LNCAP (cell line): Measurements from ENCODE around the gene CDX1.

Source experiments
- CTCF ChIP-seq: fragments of 450-650 bp; IDR thresholded peaks from 2 replicates; pipeline ENCODE4 v1.5.1; 2017; ENCODE audit warnings: mild to moderate bottlenecking

CDX1 gene

GRCh38 chr5:150210644-150211043, 44.1 kb downstream of the CDX1 start:
- no peak for TF ChIP-seq CTCF

GRCh38 chr5:150211156-150212030, 44.8 kb downstream of the CDX1 start:
- TF ChIP-seq CTCF: no peak

GRCh38 chr5:150213530-150213929, 47.0 kb downstream of the CDX1 start:
- no peak for TF ChIP-seq CTCF

DNA sequence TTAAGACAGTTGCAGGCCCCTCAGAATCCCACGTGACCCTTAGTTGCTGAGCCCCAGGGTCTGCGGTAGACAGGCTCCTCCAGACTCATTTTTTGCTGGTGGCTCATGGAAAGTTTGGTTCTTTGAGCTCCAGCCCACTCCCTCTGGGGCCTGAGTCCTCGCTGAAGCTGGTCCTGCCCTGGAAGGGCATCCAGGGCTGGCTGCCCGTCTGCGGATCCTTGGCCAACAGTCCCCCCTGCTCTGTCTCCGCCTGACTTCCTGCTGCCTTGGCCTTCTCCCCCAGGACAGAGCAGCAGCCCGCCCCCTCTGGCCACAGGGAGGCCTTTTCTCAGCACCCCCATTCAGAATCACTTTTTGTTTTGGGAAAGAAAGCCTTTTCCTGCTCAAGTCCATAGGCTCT, 47.7 kb downstream of the CDX1 start:
- no peak for TF ChIP-seq CTCF

- no peak for TF ChIP-seq CTCF
These were observed 49.7 kb downstream of the CDX1 start for GRCh38 chr5:150215979-150216944.

DNA sequence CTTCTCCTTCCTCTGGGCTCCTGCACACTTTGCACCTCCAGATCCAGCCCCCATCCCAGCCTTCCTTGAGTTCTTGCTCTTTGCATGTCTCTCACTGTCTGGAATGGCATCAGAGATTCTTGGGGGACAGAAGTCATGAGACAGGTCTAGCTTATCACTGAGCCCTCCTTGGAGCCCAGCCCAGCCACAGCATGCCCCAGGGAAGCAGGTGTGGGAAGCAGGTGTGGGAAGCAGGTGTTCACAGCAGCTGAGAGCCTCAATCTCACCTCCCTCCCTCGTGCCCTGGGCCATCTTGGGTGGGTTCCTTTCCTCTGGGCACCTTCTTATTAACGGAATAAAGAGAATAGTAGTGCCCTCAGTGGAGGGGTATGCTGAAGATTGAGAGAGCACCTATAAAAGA, 50.5 kb downstream of the CDX1 start:
- TF ChIP-seq CTCF: no peak

DNA sequence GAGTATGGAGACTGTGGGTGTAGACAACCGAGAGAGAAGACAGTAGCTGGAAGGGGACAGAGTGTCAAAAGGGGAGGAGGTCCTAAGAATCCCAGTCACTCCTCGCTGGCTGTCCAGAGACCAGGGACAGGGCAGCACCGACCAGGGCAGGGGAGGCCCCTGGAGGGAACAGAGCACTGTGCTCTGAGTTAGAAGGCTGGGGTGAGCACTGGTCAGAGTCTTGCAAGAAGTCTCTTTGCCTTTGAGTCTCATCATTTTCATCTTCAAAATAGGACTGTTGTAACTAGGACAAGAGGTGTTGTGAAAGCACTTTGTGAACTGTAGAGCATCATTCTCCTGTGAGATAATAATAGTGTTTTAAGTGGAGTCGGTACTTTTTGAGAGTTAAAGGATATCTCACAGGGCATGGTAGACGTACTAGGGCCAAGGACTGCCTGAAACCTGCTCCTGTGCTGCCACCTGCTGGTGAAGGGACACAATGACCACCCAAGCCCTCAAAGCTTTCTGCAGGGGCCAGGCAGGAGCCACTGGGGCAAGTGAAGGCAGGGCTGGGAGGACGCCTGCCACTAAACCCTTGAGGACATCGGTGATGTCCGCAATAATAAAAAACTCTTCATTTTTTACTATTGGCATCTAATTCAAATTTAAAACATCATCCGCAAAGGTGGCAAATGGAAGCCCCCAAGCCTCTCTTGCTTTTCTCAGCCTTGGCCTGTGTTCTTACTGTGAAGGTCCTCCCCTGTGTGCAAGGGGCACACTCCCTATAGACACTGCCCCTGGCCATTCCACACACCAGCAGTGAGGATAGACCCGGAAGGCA, 51.5 kb downstream of the CDX1 start:
- TF ChIP-seq CTCF: peak; percentile 89
